HCT116 (cell line): ENCODE measurements around the gene INSIG2. TPM values are rescaled to one million over a fixed set of nuclear protein-coding genes. Genes with fewer than 3 reads are reported as not detected.

Experiments used
- ATAC-seq: fragments of 200-7000 bp; cut with Tn5 transposase; 2 replicates; pipeline ENCODE4 v1.9.1; 2020; ENCODE audit warnings: mild to moderate bottlenecking, moderate library complexity
- BruUV-seq: library from RNA; stranded (reverse); fragments of 400-500 nt; replicated peaks from 2 replicates; lab custom pipeline; 2021; lab: Mats Ljungman, UMichigan
- CTCF ChIA-PET: fragments of 300-600 bp; sonication (Branson Sonifier 250); formaldehyde crosslinking; loops from one replicate; lab custom pipeline; 2021; ENCODE audit warnings: antibody characterized with exemption; lab: Charles Lee
- POLR2A ChIA-PET: fragments of 300-600, 350-600 bp; sonication (Branson Sonifier 250); formaldehyde crosslinking; loops from one replicate; lab custom pipeline; 2021; ENCODE audit warnings: antibody characterized with exemption; lab: Charles Lee
- RAD21 ChIA-PET, 2 experiments: fragments of 300-600 bp; sonication (Branson Sonifier 250); formaldehyde crosslinking; loops; one replicate each; lab custom pipeline; 2023; ENCODE audit warnings: low total read pairs in 2 of 2; ENCODE audit not compliant: uncharacterized antibody in 2 of 2, unreplicated experiment in 2 of 2, low non-redundant PET in 1 of 2; lab: Charles Lee
- DNase-seq: peaks from one replicate; pipeline ENCODE4 v3.0.0-alpha.2; 2010; ENCODE audit warnings: low read depth, low spot score
- H2AFZ ChIP-seq: fragments of 200-600 bp; shearing (Covaris generic), sonication (generic); 2 replicates; pipeline ENCODE4 v1.6.1; 2017; ENCODE audit warnings: low read depth, mixed run types, mixed read lengths, antibody characterized with exemption, low read length; ENCODE audit not compliant: poor library complexity, severe bottlenecking
- H3K27ac ChIP-seq: 2 replicates; pipeline ENCODE4 v1.5.1; 2012; ENCODE audit warnings: low read depth, low read length
- H3K27me3 ChIP-seq: fragments of 200-600 bp; sonication (generic); 2 replicates; pipeline ENCODE4 v1.6.1; 2016; ENCODE audit warnings: mixed run types, low read length, mixed read lengths; ENCODE audit not compliant: insufficient read depth
- H3K36me3 ChIP-seq, 2 experiments: fragments of 200-500 bp in 1 of 2; fragments of 200-600 bp in 1 of 2; sonication (Bioruptor generic) in 1 of 2; sonication (generic) in 1 of 2; 2 replicates each; pipeline versions ENCODE4 v1.5.1 to v1.6.1; 2014 to 2016; ENCODE audit warnings: low read length in 2 of 2, inconsistent platforms in 1 of 2, mixed read lengths in 1 of 2, mixed run types in 1 of 2; ENCODE audit not compliant: insufficient read depth in 2 of 2, control insufficient read depth in 1 of 2
- H3K4me1 ChIP-seq, 2 experiments: fragments of 200-600 bp in 1 of 2; sonication (generic) in 1 of 2; 2 replicates each; pipeline versions ENCODE4 v1.5.1 to v1.6.1; 2012 to 2017; ENCODE audit warnings: low read length in 2 of 2, inconsistent platforms in 1 of 2, mild to moderate bottlenecking in 1 of 2, mixed read lengths in 1 of 2, mixed run types in 1 of 2, moderate library complexity in 1 of 2; ENCODE audit not compliant: insufficient read depth in 2 of 2, control insufficient read depth in 1 of 2
- H3K4me2 ChIP-seq: fragments of 200-600 bp; sonication (generic); 2 replicates; pipeline ENCODE4 v1.6.1; 2017; ENCODE audit warnings: mixed run types, low read length, mixed read lengths
- H3K4me3 ChIP-seq, 2 experiments: fragments of 200-600 bp in 1 of 2; sonication (generic) in 1 of 2; replicated peaks in 1 of 2; 2 replicates each; pipeline ENCODE4 v1.5.1; 2011 to 2016; ENCODE audit warnings: low read length in 2 of 2, control low read depth in 1 of 2, low read depth in 1 of 2, mild to moderate bottlenecking in 1 of 2, mixed read lengths in 1 of 2, mixed run types in 1 of 2
- H3K79me2 ChIP-seq: fragments of 200-600 bp; sonication (generic); 2 replicates; pipeline ENCODE4 v1.6.1; 2017; ENCODE audit warnings: mild to moderate bottlenecking, mixed run types, low read length, moderate library complexity, mixed read lengths; ENCODE audit not compliant: insufficient read depth
- H3K9ac ChIP-seq: fragments of 200-600 bp; sonication (generic); 2 replicates; pipeline ENCODE4 v1.6.1; 2016; ENCODE audit warnings: low read length, mixed read lengths
- H3K9me2 ChIP-seq: fragments of 200-600 bp; sonication (generic), shearing (Covaris generic); 2 replicates; pipeline ENCODE4 v1.6.1; 2017; ENCODE audit warnings: mixed run types, mild to moderate bottlenecking, moderate library complexity; ENCODE audit not compliant: insufficient read depth
- H3K9me3 ChIP-seq, 2 experiments: fragments of 200-500 bp in 1 of 2; fragments of 200-600 bp in 1 of 2; sonication (Bioruptor generic) in 1 of 2; sonication (generic) in 1 of 2; 2 replicates each; pipeline ENCODE4 v1.6.1; 2014 to 2017; ENCODE audit warnings: low read length in 2 of 2, mixed read lengths in 2 of 2, inconsistent platforms in 1 of 2, low read depth in 1 of 2, mild to moderate bottlenecking in 1 of 2, mixed run types in 1 of 2, moderate library complexity in 1 of 2; ENCODE audit not compliant: control insufficient read depth in 1 of 2, insufficient read depth in 1 of 2
- H4K20me1 ChIP-seq: fragments of 200-600 bp; sonication (generic), shearing (Covaris generic); 2 replicates; pipeline ENCODE4 v1.6.1; 2017; ENCODE audit warnings: mixed run types, mild to moderate bottlenecking, moderate library complexity; ENCODE audit not compliant: insufficient read depth
- CBX3 ChIP-seq: IDR thresholded peaks from 2 replicates; pipeline ENCODE4 v1.6.1; 2012; ENCODE audit warnings: low read depth
- MAX ChIP-seq: IDR thresholded peaks from 2 replicates; pipeline ENCODE4 v1.6.1; 2012
- POLR2A ChIP-seq: IDR thresholded peaks from 2 replicates; pipeline ENCODE4 v1.7.0; 2011; ENCODE audit warnings: borderline replicate concordance; ENCODE audit not compliant: insufficient read depth, insufficient read length; ENCODE audit errors: extremely low read depth
- POLR2AphosphoS5 ChIP-seq: IDR thresholded peaks from 2 replicates; pipeline ENCODE4 v1.6.1; 2011; ENCODE audit warnings: mild to moderate bottlenecking, low read depth, low read length, moderate library complexity
- SP1 ChIP-seq: IDR thresholded peaks from 2 replicates; pipeline ENCODE4 v1.6.1; 2012; ENCODE audit warnings: low read depth
- SRF ChIP-seq: IDR thresholded peaks from 2 replicates; pipeline ENCODE4 v1.6.1; 2012; ENCODE audit warnings: low read depth
- ZFX ChIP-seq: fragments of 450-650 bp; IDR thresholded peaks from 2 replicates; pipeline ENCODE4 v1.6.1; 2017
- intact Hi-C: fragments of 100-400 bp; cut with micrococcal nuclease; formaldehyde crosslinking; loops from 2 replicates; pipeline ENCODE4 v1.10.0; 2022
- total RNA-seq: library from RNA; stranded (reverse); gene quantifications from one replicate; pipeline ENCODE4 v1.2.1, GENCODE V29; 2021; ENCODE audit not compliant: unreplicated experiment
- TF ChIP-seq, protein P1 (sequence below): IDR thresholded peaks from 2 replicates; pipeline ENCODE4 v1.6.1; 2011; ENCODE audit warnings: mild to moderate bottlenecking, low read length, moderate library complexity; ENCODE audit not compliant: insufficient replicate concordance; ENCODE audit errors: extremely low read depth
- TF ChIP-seq, protein P2 (sequence below): IDR thresholded peaks from 2 replicates; pipeline ENCODE4 v1.6.1; 2012; ENCODE audit warnings: low read depth

Gene INSIG2
- total RNA-seq, 1 experiment from 2014 or later: 21.8 TPM

GRCh38 chr2:118148133-118148532 lies 59.9 kb downstream of the INSIG2 start:
- H3K9me3 ChIP-seq: no peaks in the 10 kb centered on the region
- no peaks in the 10 kb centered on the region for H4K20me1 ChIP-seq
- H3K4me1 ChIP-seq: peaks cover 0 to 3% of the 10 kb centered on the region in 2 experiments; a peak in 2 of 4 replicates
- H3K9ac ChIP-seq: no peak overlapping the region
- no peaks in the 10 kb centered on the region for H3K9me2 ChIP-seq
- CTCF ChIA-PET: no interaction called here
- no peak overlapping the region for H2AFZ ChIP-seq
- intact Hi-C loops: no loop called here
- DNase-seq: no peak
- H3K79me2 ChIP-seq: no peaks in the 10 kb centered on the region
- POLR2A ChIA-PET: no interaction called here
- H3K27me3 ChIP-seq: no peaks in the 10 kb centered on the region
- RAD21 ChIA-PET: no interaction called here
- no peak overlapping the region for H3K27ac ChIP-seq
- ATAC-seq: no peak
- H3K4me2 ChIP-seq: no peak overlapping the region
- H3K36me3 ChIP-seq: no peaks in the 10 kb centered on the region
- TF ChIP-seq MAX (no peak), SP1 (no peak), SRF (no peak), POLR2A (no peak), POLR2AphosphoS5 (no peak), ZFX (no peak), CBX3 (no peak)
- TF ChIP-seq, protein P1, sequence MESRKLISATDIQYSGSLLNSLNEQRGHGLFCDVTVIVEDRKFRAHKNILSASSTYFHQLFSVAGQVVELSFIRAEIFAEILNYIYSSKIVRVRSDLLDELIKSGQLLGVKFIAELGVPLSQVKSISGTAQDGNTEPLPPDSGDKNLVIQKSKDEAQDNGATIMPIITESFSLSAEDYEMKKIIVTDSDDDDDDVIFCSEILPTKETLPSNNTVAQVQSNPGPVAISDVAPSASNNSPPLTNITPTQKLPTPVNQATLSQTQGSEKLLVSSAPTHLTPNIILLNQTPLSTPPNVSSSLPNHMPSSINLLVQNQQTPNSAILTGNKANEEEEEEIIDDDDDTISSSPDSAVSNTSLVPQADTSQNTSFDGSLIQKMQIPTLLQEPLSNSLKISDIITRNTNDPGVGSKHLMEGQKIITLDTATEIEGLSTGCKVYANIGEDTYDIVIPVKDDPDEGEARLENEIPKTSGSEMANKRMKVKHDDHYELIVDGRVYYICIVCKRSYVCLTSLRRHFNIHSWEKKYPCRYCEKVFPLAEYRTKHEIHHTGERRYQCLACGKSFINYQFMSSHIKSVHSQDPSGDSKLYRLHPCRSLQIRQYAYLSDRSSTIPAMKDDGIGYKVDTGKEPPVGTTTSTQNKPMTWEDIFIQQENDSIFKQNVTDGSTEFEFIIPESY: no peak
- TF ChIP-seq, protein P2, sequence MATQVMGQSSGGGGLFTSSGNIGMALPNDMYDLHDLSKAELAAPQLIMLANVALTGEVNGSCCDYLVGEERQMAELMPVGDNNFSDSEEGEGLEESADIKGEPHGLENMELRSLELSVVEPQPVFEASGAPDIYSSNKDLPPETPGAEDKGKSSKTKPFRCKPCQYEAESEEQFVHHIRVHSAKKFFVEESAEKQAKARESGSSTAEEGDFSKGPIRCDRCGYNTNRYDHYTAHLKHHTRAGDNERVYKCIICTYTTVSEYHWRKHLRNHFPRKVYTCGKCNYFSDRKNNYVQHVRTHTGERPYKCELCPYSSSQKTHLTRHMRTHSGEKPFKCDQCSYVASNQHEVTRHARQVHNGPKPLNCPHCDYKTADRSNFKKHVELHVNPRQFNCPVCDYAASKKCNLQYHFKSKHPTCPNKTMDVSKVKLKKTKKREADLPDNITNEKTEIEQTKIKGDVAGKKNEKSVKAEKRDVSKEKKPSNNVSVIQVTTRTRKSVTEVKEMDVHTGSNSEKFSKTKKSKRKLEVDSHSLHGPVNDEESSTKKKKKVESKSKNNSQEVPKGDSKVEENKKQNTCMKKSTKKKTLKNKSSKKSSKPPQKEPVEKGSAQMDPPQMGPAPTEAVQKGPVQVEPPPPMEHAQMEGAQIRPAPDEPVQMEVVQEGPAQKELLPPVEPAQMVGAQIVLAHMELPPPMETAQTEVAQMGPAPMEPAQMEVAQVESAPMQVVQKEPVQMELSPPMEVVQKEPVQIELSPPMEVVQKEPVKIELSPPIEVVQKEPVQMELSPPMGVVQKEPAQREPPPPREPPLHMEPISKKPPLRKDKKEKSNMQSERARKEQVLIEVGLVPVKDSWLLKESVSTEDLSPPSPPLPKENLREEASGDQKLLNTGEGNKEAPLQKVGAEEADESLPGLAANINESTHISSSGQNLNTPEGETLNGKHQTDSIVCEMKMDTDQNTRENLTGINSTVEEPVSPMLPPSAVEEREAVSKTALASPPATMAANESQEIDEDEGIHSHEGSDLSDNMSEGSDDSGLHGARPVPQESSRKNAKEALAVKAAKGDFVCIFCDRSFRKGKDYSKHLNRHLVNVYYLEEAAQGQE: no peak
- BruUV-seq: no TSS peak
- H3K4me3 ChIP-seq: no peak overlapping the region
